ENCODE measurements around the gene EML6.

DNA sequence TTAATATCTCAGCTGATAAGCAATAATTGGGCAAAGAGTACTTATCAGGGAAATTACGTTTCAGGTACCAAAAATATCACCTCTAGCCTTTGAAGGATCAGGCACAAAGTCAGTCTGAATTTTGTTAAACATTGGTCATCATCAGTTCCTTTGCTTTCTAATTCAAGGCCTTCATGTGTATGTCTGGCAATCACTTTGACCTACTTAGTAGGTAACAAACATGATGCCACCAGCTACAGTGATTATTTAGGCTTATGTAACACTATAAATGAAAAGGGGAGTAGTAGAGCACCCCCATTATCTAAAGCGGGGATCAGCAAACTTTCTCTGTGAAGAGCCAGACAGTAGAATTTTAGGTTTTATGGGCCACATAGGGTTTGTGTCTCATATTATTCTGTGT, 251.7 kb downstream of the EML6 start:
- TF ChIP-seq EZH2 (IDR thresholded peaks at IDR 0.05): no peak
- TF ChIP-seq POLR2AphosphoS5 (IDR thresholded peaks at IDR 0.05; ENCODE audit: borderline replicate concordance, low read depth, low read length): no peak
- no peak for TF ChIP-seq FOXP2 (optimal IDR thresholded peaks at IDR 0.05; ENCODE audit: control extremely low read depth, extremely low read length, insufficient read depth)

Data from SK-N-MC (cell line).